Endometrium (tissue), 2 donors: ENCODE measurements around the gene U2AF1L4.

Source experiments
- FAIRE-seq: peaks from 2 replicates; lab custom pipeline; 2012; peaks lifted over from hg19 to GRCh38; lab: Jason Lieb, UNC
- donor health status: control.
- donor health status: control.

The U2AF1L4 gene, protein sequence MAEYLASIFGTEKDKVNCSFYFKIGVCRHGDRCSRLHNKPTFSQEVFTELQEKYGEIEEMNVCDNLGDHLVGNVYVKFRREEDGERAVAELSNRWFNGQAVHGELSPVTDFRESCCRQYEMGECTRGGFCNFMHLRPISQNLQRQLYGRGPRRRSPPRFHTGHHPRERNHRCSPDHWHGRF

GRCh38 chr19:35745328-35746086, at the start of gene U2AF1L4, which contains the start of gene PSENEN:
Gene U2AF1L4, minus strand, starts transcription at chr19:35745418. Its CDS starts 27 bp downstream, at chr19:35745391.
Gene PSENEN, plus strand, starts transcription at chr19:35745651. Its CDS starts 280 bp downstream, at chr19:35745931.
- peak; percentile 96 for FAIRE-seq

DNA sequence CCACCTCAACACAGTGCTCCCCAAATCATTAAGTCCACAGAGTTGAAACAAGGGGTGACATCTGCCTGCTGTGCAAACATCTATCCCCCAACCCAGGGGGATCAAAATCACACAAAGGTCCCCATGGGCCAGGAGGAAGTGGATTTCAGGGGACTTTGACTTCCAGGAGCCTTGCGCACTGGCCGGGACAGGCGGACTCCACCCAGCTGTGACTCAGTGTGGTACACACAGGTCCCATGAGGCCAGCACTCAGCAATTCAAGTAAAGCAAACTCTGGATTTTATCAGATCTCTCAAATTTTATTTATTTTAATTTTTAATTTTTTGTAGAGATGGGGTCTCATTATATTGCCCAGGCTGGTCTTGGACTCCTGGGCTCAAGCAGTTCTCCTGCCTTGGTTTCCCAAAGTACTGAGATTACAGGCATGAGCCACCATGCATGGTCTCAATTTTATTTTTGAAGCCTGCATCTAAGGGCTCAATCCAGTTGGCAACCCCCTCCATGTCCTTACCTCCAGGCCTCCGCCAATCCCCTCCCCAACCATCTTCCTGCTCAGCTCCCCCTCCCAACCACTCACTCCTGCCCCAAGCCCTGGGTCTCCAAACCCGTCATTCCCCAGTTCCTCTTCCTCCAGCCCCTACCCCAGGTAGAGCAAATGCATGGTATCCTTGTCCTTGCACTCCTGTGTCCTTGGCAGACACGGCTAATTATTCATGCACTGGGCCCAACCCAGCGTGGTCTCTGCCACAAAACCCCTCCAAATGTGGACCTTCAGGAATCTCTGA, 48.4 kb upstream of the U2AF1L4 start:
- FAIRE-seq: no peak

- FAIRE-seq: no peak
Measured at GRCh38 chr19:35792888-35793287, 47.7 kb upstream of the U2AF1L4 start.

GRCh38 chr19:35792312-35792711, 47.1 kb upstream of the U2AF1L4 start:
- FAIRE-seq: no peak

DNA sequence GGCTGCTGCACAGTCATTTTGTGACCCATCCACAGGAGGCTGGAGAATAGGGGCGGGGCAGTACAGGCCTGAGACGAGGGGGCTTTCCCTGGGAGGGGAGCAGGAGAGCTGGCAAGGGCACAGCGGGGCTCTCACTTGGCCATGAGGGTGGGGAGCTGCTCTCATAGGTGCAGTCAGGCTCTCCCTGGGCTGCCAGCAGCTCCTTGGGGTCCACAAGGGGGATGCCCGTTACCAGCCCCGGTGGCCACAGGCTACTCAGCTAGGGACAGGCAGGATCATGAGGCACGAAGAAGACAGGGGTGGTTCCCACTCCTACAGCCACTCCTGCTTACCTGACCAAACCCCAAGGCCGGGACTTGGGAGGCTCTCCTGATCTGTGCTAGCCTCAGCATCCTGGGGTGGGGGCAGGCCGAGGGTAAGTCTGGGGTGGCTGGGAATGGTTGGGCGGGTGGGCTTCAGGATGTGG, 46.6 kb upstream of the U2AF1L4 start:
- FAIRE-seq: no peak

DNA sequence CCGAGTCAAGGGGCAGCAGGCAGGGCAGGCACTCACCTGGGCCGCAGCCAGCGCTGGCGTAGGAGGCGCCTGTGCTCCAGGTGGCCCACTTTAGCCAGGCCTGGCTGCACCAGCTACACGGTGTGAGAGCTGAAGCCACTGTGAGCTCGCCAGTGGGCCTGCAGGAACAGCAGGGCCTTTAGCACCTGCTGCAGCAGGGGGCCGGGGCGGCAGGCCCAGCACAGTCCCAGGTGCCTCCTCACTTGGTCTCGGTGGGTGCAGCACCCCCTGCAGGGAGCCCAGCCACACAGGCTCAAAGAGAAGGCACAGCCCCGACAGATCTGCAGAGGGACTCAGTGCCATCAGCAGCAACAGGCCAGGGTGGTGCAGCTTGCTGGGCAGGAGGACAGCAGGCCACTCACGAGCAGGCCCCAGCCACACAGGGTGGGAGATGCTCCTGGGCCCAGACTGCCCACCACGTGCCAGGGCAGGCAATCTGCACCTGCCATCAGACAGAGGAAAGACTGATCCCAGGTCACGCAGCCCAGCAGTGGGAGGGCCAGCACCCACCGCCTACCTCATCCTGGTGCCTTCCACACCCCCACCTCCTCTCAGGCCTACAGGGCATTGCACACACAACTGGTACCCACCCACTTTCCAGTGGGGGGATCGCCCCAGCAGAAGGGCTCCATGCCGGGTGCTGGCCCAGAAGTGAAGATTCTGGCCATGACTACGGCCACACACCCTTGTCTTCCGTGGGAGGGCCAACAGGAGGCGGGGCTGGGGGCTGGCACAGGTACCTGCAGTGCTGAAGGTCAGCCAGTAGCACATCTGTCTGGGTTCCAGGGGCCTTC, 46.0 kb upstream of the U2AF1L4 start:
- FAIRE-seq: no peak

GRCh38 chr19:35789978-35790944, 45.0 kb upstream of the U2AF1L4 start:
- FAIRE-seq: no peak

GRCh38 chr19:35789195-35789977, 44.2 kb upstream of the U2AF1L4 start:
- no peak for FAIRE-seq

GRCh38 chr19:35788205-35788960, 43.2 kb upstream of the U2AF1L4 start:
- no peak for FAIRE-seq

DNA sequence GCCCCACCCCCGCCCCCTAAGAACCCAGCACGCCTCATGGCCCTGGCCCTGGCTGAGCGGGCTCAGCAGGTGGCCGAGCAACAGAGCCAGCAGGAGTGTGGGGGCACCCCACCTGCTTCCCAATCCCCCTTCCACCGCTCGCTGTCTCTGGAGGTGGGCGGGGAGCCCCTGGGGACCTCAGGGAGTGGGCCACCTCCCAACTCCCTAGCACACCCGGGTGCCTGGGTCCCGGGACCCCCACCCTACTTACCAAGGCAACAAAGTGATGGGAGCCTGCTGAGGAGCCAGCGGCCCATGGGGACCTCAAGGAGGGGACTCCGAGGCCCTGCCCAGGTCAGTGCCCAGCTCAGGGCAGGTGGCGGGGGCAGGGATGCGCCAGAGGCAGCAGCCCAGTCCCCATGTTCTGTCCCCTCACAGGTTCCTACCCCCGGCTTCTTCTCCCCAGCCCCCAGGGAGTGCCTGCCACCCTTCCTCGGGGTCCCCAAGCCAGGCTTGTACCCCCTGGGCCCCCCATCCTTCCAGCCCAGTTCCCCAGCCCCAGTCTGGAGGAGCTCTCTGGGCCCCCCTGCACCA, 42.1 kb upstream of the U2AF1L4 start:
- FAIRE-seq: no peak

DNA sequence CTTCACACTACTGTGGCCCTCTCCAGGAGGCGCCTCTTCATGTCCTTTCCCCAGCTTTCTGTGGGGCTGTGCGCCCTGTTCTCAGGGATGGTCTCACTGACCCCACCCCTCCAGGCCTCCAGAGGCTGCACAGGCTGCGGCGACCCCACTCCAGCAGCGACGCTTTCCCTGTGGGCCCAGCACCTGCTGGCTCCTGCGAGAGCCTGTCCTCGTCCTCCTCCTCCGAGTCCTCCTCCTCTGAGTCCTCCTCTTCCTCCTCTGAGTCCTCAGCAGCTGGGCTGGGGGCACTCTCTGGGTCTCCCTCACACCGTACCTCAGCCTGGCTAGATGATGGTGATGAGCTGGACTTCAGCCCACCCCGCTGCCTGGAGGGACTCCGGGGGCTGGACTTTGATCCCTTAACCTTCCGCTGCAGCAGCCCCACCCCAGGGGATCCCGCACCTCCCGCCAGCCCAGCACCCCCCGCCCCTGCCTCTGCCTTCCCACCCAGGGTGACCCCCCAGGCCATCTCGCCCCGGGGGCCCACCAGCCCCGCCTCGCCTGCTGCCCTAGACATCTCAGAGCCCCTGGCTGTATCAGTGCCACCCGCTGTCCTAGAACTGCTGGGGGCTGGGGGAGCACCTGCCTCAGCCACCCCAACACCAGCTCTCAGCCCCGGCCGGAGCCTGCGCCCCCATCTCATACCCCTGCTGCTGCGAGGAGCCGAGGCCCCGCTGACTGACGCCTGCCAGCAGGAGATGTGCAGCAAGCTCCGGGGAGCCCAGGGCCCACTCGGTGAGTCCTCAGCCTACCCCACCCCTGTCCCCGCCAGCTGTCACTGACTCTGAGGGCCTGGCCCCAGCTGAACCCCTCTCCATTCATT, 41.3 kb upstream of the U2AF1L4 start:
- no peak for FAIRE-seq

GRCh38 chr19:35785339-35785627, 40.1 kb upstream of the U2AF1L4 start:
- FAIRE-seq: no peak

GRCh38 chr19:35784503-35785338, 39.5 kb upstream of the U2AF1L4 start:
- FAIRE-seq: no peak

DNA sequence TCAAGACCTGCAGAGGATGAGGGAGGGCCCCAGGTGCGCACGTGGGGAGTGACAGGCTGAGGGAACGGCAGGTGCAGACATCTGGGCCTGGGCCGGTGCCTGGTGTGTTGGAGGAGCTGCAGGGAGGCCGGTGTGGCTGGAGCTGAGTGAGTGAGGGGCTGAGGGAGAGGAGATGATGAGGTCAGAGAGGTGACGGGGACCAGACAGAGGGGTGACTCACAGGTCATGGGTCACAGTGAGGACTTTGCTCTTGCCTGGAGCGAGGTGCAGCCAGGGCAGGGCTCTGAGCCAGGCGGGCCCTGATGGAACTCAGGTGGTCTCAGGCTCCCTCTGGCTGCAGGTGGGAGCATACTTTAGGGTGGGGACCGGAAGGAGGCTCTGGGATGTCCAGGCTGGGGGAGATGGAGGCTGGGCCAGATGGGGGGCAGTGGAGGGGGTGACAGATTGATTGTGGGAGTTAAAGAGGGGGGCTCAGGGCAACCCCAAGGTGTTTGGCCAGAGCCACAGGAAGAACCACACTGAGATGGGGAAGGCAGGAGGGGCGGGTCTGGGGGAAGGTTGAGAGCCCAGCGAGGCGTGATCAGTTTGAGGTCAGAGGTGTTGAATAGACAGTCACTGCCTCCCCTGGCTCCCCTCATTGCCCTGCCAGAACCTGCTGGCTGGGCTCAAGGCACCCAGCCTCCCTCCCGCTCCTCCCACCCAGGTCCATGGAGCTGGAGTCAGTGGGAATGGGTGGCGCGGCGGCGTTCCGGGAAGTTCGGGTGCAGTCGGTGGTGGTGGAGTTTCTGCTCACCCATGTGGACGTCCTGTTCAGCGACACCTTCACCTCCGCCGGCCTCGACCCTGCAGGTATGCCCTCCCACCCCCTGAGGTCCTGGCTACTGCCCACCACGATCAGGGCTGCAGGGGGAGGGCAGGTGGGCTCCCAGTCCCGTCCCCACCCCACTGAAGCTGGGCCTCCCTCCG, 38.5 kb upstream of the U2AF1L4 start:
- FAIRE-seq: no peak

DNA sequence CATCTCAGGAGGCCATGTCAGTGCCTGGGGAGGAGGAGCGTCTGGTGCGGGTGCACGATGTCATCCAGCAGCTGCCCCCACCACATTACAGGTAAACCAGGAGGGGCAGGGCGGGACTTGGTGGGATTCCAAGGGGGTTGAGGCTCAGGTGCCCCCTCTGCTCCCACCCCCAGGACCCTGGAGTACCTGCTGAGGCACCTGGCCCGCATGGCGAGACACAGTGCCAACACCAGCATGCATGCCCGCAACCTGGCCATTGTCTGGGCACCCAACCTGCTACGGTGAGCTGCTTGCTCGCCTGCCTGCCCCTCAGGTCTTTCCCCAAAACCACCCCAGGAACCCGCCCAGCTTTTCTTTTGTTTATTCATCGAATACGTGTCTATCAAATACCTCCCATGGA, 37.4 kb upstream of the U2AF1L4 start:
- no peak for FAIRE-seq

DNA sequence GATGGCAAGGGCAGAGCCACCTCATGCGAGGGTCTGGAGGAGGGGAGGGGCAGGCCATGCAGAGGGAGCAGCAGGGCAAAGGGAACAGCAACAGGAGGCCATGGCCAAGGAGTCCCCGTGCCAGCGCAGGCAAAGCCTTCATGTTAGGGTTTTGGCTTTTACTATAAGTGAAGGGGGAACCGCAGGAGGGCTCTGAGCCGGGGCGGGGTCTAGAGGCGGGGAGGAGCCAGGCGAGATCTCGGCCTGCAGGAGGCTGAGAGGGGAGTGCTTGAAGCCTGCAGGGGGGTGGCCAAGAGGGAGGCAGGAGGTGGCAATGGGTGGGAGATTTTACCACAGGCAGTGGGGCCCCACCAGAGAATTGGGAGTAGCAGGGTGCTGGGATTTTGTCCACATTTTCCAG, 36.4 kb upstream of the U2AF1L4 start:
- FAIRE-seq: no peak
